ENCODE data around the gene MVB12B. TPM values are rescaled to one million over a fixed set of nuclear protein-coding genes. Genes with fewer than 3 reads are reported as not detected.

Gene MVB12B
- total and polyA plus RNA-seq, 2 donors (not counting 1 experiment from before 2014, with no cell fraction given): 2.5 to 2.6 TPM

GRCh38 chr9:126488881-126489404 lies 162.3 kb downstream of the MVB12B start:
- H3K27me3 ChIP-seq (ENCODE audit: control insufficient read depth, insufficient read depth, low read length): no peaks in the 10 kb centered on the region

GRCh38 chr9:126489581-126490213 lies 163.1 kb downstream of the MVB12B start:
- Histone ChIP-seq H3K4me2 (ENCODE audit: extremely low read depth, insufficient read depth, low read length) (no peak overlapping the region), H3K9ac (ENCODE audit: insufficient read depth, low read length) (no peak overlapping the region), H3K4me3 (replicated peaks in 1 of 4; ENCODE audit: control extremely low read depth in 1 of 4, insufficient read depth in 1 of 4, low read depth in 3 of 4, low read length in 4 of 4) (no peak overlapping the region), H3K4me1 (ENCODE audit: control insufficient read depth, extremely low read depth, insufficient read depth, low read length) (no peaks in the 10 kb centered on the region), H3K9me3 (ENCODE audit: control insufficient read depth, insufficient read depth, low read depth, low read length) (no peaks in the 10 kb centered on the region), H3K79me2 (ENCODE audit: control insufficient read depth, insufficient read depth, low read length) (no peaks in the 10 kb centered on the region), H3K36me3 (ENCODE audit: control insufficient read depth, insufficient read depth, low read length) (no peaks in the 10 kb centered on the region), H4K20me1 (ENCODE audit: control insufficient read depth, extremely low read depth, insufficient read depth, low read length) (no peaks in the 10 kb centered on the region), H3K27me3 (ENCODE audit: control insufficient read depth, insufficient read depth, low read length) (no peaks in the 10 kb centered on the region), H2AFZ (ENCODE audit: low read length) (no peak overlapping the region), H3K27ac (ENCODE audit: insufficient read depth, low read length) (no peak overlapping the region)
- TF ChIP-seq EZH2 (IDR thresholded peaks at IDR 0.05; ENCODE audit: low read length, missing control alignments) (no peak), CTCF (conservative IDR thresholded peaks at IDR 0.05 in 1 of 2, IDR thresholded peaks at IDR 0.05 in 1 of 2; ENCODE audit: low read depth in 1 of 2, low read length in 2 of 2) (no peak)
- no peak for DNase-seq (ENCODE audit: low read depth in 2 of 2)

More at GRCh38 chr9:126488881-126489404, 162.3 kb downstream of the MVB12B start:
- TF ChIP-seq EZH2 (IDR thresholded peaks at IDR 0.05; ENCODE audit: low read length, missing control alignments): no peak
- TF ChIP-seq CTCF (conservative IDR thresholded peaks at IDR 0.05 in 1 of 2, IDR thresholded peaks at IDR 0.05 in 1 of 2; ENCODE audit: low read depth in 1 of 2, low read length in 2 of 2): no peak
- Histone ChIP-seq H2AFZ (ENCODE audit: low read length) (no peak overlapping the region), H3K36me3 (ENCODE audit: control insufficient read depth, insufficient read depth, low read length) (no peaks in the 10 kb centered on the region), H3K9ac (ENCODE audit: insufficient read depth, low read length) (no peak overlapping the region), H4K20me1 (ENCODE audit: control insufficient read depth, extremely low read depth, insufficient read depth, low read length) (no peaks in the 10 kb centered on the region), H3K9me3 (ENCODE audit: control insufficient read depth, insufficient read depth, low read depth, low read length) (no peaks in the 10 kb centered on the region), H3K4me2 (ENCODE audit: extremely low read depth, insufficient read depth, low read length) (no peak overlapping the region), H3K79me2 (ENCODE audit: control insufficient read depth, insufficient read depth, low read length) (no peaks in the 10 kb centered on the region), H3K4me1 (ENCODE audit: control insufficient read depth, extremely low read depth, insufficient read depth, low read length) (no peaks in the 10 kb centered on the region), H3K27ac (ENCODE audit: insufficient read depth, low read length) (no peak overlapping the region), H3K4me3 (replicated peaks in 1 of 4; ENCODE audit: control extremely low read depth in 1 of 4, insufficient read depth in 1 of 4, low read depth in 3 of 4, low read length in 4 of 4) (no peak overlapping the region)
- DNase-seq (ENCODE audit: low read depth in 2 of 2): no peak

- H3K36me3 ChIP-seq (ENCODE audit: control insufficient read depth, insufficient read depth, low read length): no peaks in the 10 kb centered on the region
- H3K9me3 ChIP-seq (ENCODE audit: control insufficient read depth, insufficient read depth, low read depth, low read length): no peaks in the 10 kb centered on the region
- H3K4me1 ChIP-seq (ENCODE audit: control insufficient read depth, extremely low read depth, insufficient read depth, low read length): no peaks in the 10 kb centered on the region
- no peak overlapping the region for H2AFZ ChIP-seq (ENCODE audit: low read length)
- no peak for DNase-seq (ENCODE audit: low read depth in 2 of 2)
- H3K79me2 ChIP-seq (ENCODE audit: control insufficient read depth, insufficient read depth, low read length): no peaks in the 10 kb centered on the region
- H3K27me3 ChIP-seq (ENCODE audit: control insufficient read depth, insufficient read depth, low read length): no peaks in the 10 kb centered on the region
- no peak overlapping the region for H3K4me3 ChIP-seq (replicated peaks in 1 of 4; ENCODE audit: control extremely low read depth in 1 of 4, insufficient read depth in 1 of 4, low read depth in 3 of 4, low read length in 4 of 4)
- no peak overlapping the region for H3K9ac ChIP-seq (ENCODE audit: insufficient read depth, low read length)
- TF ChIP-seq CTCF (conservative IDR thresholded peaks at IDR 0.05 in 1 of 2, IDR thresholded peaks at IDR 0.05 in 1 of 2; ENCODE audit: low read depth in 1 of 2, low read length in 2 of 2): no peak
- no peaks in the 10 kb centered on the region for H4K20me1 ChIP-seq (ENCODE audit: control insufficient read depth, extremely low read depth, insufficient read depth, low read length)
- H3K27ac ChIP-seq (ENCODE audit: insufficient read depth, low read length): no peak overlapping the region
- no peak overlapping the region for H3K4me2 ChIP-seq (ENCODE audit: extremely low read depth, insufficient read depth, low read length)
Observed at GRCh38 chr9:126490214-126490631, 163.6 kb downstream of the MVB12B start.

Measured in fibroblast of lung (primary cell).